PC-3 (cell line): ENCODE results near the gene SRR.

Source experiments
- CTCF ChIP-seq: fragments of 300-600 bp; sonication (generic); conservative IDR thresholded peaks from 2 replicates; pipeline ENCODE4 v1.5.1; 2017; ENCODE audit warnings: antibody characterized with exemption, low read depth, mild to moderate bottlenecking, low read length
- EZH2phosphoT487 ChIP-seq: fragments of 300-600 bp; sonication (generic); IDR thresholded peaks from 2 replicates; pipeline ENCODE4 v1.6.1; 2018; ENCODE audit warnings: mild to moderate bottlenecking, antibody characterized with exemption, low read length, borderline replicate concordance

- TF ChIP-seq CTCF (no peak), EZH2phosphoT487 (no peak)
These were observed 40.3 kb upstream of the SRR start for GRCh38 chr17:2263183-2264066.
